GM04504 (cell line): ENCODE results near the gene CYTL1.
A peak's percentile ranks its signal among the peaks of the same experiment; 100 is the strongest.
"Not testable (repeated sequence)": the region's sequence is repeated elsewhere in the genome, so short reads cannot be mapped to it uniquely, and the experiment has no call there.

Experiments used
- DNase-seq: peaks from one replicate; pipeline ENCODE4 v3.0.0-alpha.2; 2012; ENCODE audit warnings: low read depth

Gene CYTL1, protein sequence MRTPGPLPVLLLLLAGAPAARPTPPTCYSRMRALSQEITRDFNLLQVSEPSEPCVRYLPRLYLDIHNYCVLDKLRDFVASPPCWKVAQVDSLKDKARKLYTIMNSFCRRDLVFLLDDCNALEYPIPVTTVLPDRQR

GRCh38 chr4:5019274-5019673 lies at the start of gene CYTL1:
CYTL1 (minus strand) TSS chr4:5019458; CDS start chr4:5019445, 13 bp downstream.
- DNase-seq, result no peak

DNA sequence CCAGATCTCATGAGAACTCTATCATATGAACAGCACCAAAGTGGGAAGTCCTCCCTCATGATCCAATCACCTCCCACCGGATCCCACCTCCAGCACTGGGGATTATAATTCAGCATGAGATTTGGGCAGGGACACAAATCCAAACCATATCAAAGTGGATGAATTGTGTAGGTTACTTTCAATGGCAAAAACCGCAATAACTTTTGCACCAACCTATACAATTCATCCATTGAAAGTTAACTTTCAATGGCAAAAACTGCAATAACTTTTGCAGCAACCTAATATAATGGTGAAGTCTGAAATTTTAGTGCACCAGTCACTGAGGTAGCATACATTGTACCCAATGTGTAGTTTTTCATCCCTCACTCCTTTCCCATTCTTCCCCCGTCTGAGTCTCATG lies 48.6 kb upstream of the CYTL1 start:
- DNase-seq, result no peak

- not testable (repeated sequence) for DNase-seq
These were observed 47.7 kb upstream of the CYTL1 start for GRCh38 chr4:5066968-5067367.

DNA sequence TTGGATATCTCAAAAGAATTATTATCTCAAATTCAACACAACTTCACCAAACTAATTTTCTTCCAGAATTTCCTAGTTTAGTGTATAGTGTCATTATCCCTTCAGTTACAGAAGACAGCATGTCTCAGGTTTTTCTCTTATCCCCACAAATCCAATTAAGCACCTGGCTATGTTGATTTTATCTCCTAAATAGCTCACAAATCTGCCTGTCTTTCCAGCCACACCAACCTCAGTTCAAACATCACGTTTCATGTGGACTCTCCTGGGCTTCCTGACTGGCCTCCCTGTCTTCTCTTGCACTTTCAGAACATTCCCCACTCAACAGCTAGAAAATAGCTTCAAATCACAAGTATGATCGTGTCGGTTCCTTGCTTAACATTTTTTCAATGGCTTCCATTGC lies 46.8 kb upstream of the CYTL1 start:
- DNase-seq, result no peak

DNA sequence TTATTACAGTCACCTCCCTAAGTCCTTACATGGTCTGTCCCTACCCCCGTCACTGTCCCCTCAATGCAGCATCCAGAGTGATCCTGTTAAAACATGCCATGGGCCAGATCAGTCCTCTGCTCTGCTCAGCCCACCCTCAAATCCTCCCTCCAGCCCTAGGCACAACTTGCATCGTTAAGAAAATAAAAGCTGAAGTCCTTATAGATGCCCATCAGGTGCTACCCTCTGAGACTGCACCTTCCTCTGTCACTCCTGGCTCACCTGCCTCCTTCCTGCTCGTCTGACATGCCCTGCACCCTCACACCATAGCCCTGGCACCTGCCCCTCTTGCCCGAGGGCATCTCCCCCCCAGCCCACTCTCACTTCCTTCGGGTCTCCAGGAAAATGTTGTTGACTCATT lies 36.2 kb upstream of the CYTL1 start:
- DNase-seq, result no peak

DNA sequence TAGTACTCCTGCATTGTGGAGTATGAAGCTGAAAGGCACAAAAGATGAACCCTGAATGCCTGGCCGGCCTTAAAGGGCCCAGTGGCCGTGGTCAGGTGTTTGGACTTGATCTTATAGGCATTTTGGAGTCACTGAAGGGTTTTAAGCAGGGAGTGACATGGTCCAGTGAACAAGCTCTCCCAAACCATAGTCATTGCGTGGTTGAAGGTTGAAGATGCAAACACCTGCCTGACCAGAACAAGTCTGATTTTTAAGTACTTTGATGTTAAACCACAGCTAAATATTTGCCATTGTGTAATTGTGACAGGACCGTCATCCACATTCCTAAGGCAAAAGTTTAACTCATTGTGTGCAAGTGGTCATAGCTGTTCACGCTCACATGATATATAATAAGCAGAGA lies 35.3 kb upstream of the CYTL1 start:
- DNase-seq, result no peak

- DNase-seq, result no peak
These were observed 33.6 kb upstream of the CYTL1 start for GRCh38 chr4:5052726-5053425.

DNA sequence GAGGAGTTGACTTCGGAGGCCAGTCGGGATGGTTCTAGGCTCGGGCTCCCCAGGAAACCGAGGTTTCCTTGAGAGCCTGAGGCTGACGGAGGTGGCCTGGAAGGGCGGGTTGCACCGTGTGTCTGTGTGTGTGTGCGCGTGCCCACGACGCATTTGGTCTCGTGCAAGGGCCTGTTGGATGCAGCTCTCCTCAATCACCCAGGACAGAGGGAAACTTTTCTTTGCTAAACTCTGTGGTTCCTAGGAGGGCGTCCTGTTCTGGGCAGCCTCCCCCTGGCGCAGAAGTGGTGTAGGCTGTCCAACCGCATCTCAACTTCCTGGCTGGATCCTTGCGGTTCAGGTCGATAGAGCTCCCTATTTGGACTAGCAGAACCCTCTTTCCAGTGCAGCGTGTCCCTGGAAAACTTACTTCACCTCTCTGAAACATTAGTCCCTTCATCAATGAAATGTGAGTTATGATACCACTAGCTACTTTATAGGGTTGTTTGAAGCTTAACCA lies 33.0 kb upstream of the CYTL1 start:
- DNase-seq, result no peak

DNA sequence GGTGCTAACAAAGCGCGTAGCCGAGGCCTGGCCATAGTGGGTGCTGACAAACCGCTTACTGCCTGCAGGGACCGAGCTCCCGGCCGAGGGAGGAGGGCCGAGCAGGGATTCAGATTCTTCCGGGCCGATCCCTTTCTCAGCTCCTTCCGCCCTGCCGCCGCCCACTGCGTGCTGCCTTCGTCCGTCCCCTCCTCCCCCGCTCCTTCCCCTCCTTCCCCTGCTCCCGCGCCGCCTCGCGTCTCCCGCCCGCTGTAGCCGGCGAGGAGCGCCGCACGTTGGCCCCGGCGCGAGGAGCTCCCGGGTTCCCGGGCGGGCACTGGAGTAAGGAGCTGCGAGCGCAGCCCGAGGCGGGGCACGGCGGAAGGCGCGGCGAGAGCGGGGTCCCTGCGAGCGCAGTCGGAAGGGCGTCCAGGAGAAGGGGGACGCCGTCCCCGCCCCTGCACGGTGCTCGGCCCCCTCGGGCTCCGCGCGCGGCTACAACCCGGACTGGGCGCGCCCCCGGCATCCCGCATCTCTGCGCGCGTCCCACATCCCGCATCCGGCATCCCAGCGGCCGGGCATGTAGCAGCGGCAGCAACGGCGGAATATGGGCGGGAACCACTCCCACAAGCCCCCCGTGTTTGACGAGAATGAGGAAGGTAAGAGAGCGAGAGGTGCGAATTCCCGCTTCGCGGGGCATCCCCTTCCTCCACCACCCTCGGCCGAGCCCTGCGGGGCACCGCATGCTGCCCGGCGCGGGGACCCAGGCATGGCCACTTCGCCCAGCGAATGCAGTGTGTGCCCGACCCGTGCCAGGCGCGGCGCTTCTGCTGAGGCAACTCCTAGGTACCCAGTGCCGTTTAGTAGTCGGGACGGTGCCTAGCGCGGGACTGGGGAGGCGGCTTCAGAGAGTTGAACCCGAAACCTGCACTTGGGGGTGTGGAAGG lies 32.3 kb upstream of the CYTL1 start, which contains the start of gene STK32B:
STK32B (plus strand) TSS at position 203 of the 926 bp plus-strand sequence.
- peak; percentile 66 for DNase-seq

DNA sequence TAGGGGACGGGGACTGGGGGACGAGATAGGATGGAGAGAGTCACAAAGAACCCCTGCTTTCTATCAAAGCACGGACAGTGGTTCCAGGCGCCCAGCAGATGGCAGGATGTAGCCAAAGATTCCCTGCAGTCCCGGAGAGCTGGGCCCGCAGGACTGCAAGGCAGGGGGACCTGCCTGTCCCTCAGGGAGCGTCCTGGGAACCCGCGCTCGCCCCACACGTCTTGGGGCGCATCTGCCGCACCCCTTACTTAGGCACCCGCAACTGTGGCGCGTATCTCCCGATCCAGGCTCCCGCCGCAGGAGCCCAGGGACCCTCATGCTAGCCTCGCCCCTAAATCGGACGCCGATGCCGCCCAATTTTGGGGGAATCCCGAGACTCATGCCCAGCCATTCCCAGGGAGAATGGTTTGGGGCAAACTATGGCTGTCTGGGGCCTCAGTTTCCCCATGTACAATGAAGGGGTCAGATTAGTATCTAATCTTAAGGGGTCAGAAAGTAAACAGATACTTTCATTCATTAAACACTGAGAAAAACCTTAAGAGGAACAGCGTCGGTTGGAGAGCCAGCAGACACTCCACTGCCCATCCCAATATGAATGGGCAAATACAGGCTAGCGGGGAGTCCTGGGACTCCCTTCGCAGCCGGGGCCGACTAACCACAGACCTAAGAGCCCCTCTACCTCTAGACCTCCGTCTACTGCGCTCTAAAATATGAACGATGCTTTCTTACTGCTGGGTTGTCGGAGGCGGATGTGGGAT lies 31.4 kb upstream of the CYTL1 start:
- peak; percentile 65 for DNase-seq

GRCh38 chr4:5048721-5049120 lies 29.5 kb upstream of the CYTL1 start:
- DNase-seq, result no peak

GRCh38 chr4:5045097-5045496 lies 25.8 kb upstream of the CYTL1 start:
- DNase-seq, result no peak

DNA sequence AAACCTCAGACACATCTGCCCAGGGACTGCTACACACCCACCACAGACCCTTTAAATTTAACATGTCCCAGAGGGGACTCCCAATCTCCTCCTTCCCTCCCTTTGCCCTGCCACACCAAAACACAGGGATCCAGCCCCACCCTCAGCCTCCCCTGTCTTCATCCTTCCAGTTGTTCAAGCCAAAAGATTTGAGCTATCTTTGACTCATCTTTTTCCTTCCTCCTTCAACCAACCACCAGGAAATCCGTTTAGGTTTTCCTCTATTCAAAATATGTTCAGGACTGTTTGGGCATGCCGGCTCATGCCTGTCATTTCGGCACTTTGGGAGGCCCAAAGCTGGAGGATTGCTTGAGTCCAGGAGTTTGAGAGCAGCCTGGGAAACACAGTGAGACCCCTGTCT lies 25.1 kb upstream of the CYTL1 start:
- DNase-seq, result no peak

GRCh38 chr4:5043579-5043978 lies 24.3 kb upstream of the CYTL1 start:
- DNase-seq, result no peak

GRCh38 chr4:5041699-5042098 lies 22.4 kb upstream of the CYTL1 start:
- no peak for DNase-seq

GRCh38 chr4:5040856-5041620 lies 21.8 kb upstream of the CYTL1 start:
- DNase-seq, result no peak

DNA sequence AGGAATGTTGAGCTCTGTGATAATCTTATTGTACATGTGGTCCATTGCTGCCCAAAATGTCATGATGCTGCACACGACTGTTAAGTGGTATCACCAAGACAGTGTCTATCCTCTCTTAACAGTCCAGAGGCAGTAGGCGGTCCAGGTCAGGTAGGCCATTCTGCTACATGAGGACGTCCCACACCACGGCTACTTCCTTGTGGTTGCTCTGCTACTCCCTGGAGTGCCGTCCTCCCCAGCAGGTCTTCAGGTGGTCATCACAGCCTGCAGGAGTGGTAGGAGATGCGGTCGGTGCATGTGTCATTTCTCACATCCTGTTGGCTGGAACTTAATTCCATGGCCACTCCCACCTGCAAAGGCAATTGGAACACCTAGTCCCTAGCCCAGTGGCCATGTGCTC lies 20.5 kb upstream of the CYTL1 start:
- DNase-seq, result no peak

DNA sequence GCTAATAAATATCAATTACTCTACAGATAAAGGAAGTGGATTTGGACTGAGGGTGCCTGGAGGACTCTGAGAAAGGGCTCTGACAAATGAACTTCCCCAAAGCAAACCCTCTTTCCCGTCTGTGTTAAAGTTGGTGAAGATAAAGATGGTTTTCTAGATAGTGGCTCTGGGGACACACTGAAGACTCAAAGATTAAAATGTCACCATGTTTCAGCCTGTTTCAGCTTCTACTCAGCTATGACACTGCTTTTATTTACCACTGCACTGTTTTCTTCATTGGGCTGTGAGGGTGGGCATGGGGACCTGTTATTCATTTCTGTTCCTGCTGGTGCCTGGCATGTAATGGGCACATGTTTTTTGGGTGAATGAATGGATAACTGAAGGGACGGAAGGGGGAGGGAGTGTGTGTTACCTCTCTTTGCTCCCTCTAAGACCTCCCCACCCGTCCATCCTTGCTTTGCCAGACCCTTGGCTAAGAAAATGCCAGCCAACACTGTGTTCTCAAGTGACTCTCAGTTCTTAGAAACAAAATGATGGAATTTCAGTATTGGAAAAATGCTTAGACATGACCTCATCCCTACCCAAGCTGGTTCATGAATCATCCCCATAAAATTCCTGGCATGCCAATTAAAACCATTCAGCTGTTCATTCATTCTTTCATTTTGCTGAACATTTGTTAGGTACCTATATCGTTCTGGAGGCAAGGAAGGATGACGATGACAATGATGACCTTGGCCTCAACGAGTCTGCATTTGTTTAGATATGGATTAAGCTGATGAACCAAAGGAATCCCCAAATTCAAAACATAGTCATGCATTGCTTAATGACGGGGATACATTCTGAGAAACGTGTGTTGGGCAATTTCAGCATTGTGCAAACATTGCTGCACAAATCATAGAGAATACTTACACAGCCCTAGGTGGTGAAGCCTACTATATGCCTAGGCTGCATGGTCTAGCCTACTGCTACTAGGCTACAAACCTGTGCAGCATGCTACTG lies 18.6 kb upstream of the CYTL1 start:
- DNase-seq, result peak; percentile 91

DNA sequence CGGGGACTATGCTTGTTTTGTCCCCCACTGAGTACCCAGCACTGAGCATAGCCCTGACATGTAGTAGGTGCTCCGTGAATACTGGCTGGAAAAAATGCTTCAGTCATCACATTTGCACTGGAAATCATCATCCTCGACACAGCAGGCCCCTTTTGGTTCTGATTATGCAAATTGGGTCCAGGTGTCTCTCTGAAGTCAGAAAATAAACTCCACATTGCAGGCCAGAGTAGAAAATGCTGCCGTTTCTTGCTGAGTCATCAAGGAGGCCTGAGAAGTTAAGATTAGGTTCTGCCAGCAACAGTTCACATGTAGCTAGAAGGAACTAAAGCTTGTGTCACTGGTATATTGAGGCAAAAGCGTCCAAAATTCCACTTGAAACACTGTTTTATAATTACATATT lies 17.0 kb upstream of the CYTL1 start:
- DNase-seq, result no peak

GRCh38 chr4:5034206-5034605 lies 14.9 kb upstream of the CYTL1 start:
- DNase-seq, result no peak
